ENCODE results near the gene MICU2.

MICU2 gene

GRCh38 chr13:21542563-21542962 lies 61.4 kb downstream of the MICU2 start:
- DNase-seq = no peak

- DNase-seq = no peak
Measured at GRCh38 chr13:21541980-21542379, 62.0 kb downstream of the MICU2 start.

GRCh38 chr13:21541271-21541670 lies 62.7 kb downstream of the MICU2 start:
- no peak for DNase-seq

GRCh38 chr13:21539687-21540086 lies 64.3 kb downstream of the MICU2 start:
- DNase-seq = no peak

GRCh38 chr13:21538753-21539152 lies 65.2 kb downstream of the MICU2 start:
- DNase-seq = no peak

- no peak for DNase-seq
Measured at GRCh38 chr13:21538280-21538679, 65.7 kb downstream of the MICU2 start.

- DNase-seq = no peak
Measured at GRCh38 chr13:21537105-21537504, 66.9 kb downstream of the MICU2 start.

- no peak for DNase-seq
Measured at GRCh38 chr13:21534760-21535159, 69.2 kb downstream of the MICU2 start.

GRCh38 chr13:21531455-21531854 lies 72.5 kb downstream of the MICU2 start:
- no peak for DNase-seq

- DNase-seq = no peak
Measured at GRCh38 chr13:21530656-21531055, 73.3 kb downstream of the MICU2 start.

GRCh38 chr13:21529146-21529893 lies 74.7 kb downstream of the MICU2 start:
- no peak for DNase-seq

- no peak for DNase-seq
Measured at GRCh38 chr13:21528616-21529015, 75.4 kb downstream of the MICU2 start.

- DNase-seq = no peak
Measured at GRCh38 chr13:21526707-21527540, 77.0 kb downstream of the MICU2 start.

GRCh38 chr13:21522847-21523246 lies 81.1 kb downstream of the MICU2 start:
- no peak for DNase-seq

- no peak for DNase-seq
Measured at GRCh38 chr13:21522130-21522529, 81.8 kb downstream of the MICU2 start.

- no peak for DNase-seq
Measured at GRCh38 chr13:21518617-21519144, 85.3 kb downstream of the MICU2 start.

GRCh38 chr13:21517576-21517975 lies 86.4 kb downstream of the MICU2 start:
- DNase-seq = no peak

- no peak for DNase-seq
Measured at GRCh38 chr13:21516805-21517204, 87.2 kb downstream of the MICU2 start.

GRCh38 chr13:21511849-21512248 lies 92.1 kb downstream of the MICU2 start:
- no peak for DNase-seq

- no peak for DNase-seq
Measured at GRCh38 chr13:21504379-21504778, 99.6 kb downstream of the MICU2 start.

- DNase-seq = no peak
Measured at GRCh38 chr13:21501686-21502085, 102.3 kb downstream of the MICU2 start.

GRCh38 chr13:21486322-21486721 lies 117.6 kb downstream of the MICU2 start:
- no peak for DNase-seq

GRCh38 chr13:21483748-21484147 lies 120.2 kb downstream of the MICU2 start:
- DNase-seq = no peak

GRCh38 chr13:21481359-21481758 lies 122.6 kb downstream of the MICU2 start:
- no peak for DNase-seq
